HCT116 (cell line): ENCODE measurements around the gene NCKAP5.

ENCODE experiments used
- CTCF ChIP-seq, 3 experiments: fragments of 200-600 bp in 1 of 3; sonication (generic) in 1 of 3; IDR thresholded peaks in 2 of 3; conservative IDR thresholded peaks in 1 of 3; 2 replicates each; pipeline ENCODE4 v1.5.1; 2012 to 2017; ENCODE audit warnings: low read depth in 2 of 3, low read length in 2 of 3, antibody characterized with exemption in 1 of 3, borderline replicate concordance in 1 of 3, control low read depth in 1 of 3, mild to moderate bottlenecking in 1 of 3, mixed read lengths in 1 of 3, mixed run types in 1 of 3, moderate library complexity in 1 of 3; ENCODE audit not compliant: insufficient read depth in 1 of 3
- ZNF274 ChIP-seq: fragments of 200-500 bp; sonication (Bioruptor generic); IDR thresholded peaks from 2 replicates; pipeline ENCODE4 v1.6.1; 2014; ENCODE audit warnings: mild to moderate bottlenecking, low read depth, low read length, inconsistent platforms

- TF ChIP-seq CTCF (IDR thresholded peaks at IDR 0.05 in 2 of 3, conservative IDR thresholded peaks at IDR 0.05 in 1 of 3; ENCODE audit: borderline replicate concordance in 1 of 3, insufficient read depth in 1 of 3, low read depth in 2 of 3, low read length in 2 of 3) (no peak), ZNF274 (no peak)
Measured at GRCh38 chr2:133262893-133263292, 305.4 kb downstream of the NCKAP5 start.
